Right lobe of liver (tissue), 4 donors: ENCODE data around the gene ZNF280C.

Experiments used
- CTCF ChIP-seq, 4 donors: fragments of 200-600 bp in 3 of 4; fragments of 450-650 bp in 1 of 4; IDR thresholded peaks; one replicate each; pipeline versions ENCODE4 v1.5.1 to v1.8.0; 2016 to 2022; ENCODE audit warnings: antibody characterized with exemption in 4 of 4, mild to moderate bottlenecking in 2 of 4
- POLR2A ChIP-seq: fragments of 450-650 bp; IDR thresholded peaks from one replicate; pipeline ENCODE4 v1.6.1; 2017; ENCODE audit warnings: antibody characterized with exemption, mild to moderate bottlenecking
- donor health status: DM: no; HTN: no; CAD: no.
- donor health status: DM: no; HTN: no; CAD: no.
- donor health status: DM: no; HTN: yes; CAD: no.

- TF ChIP-seq CTCF (IDR thresholded peaks at IDR 0.05) = no peak
- no peak for TF ChIP-seq POLR2A
Observed at GRCh38 chrX:130212371-130212770, 56.3 kb downstream of the ZNF280C start.
